Measurements from ENCODE around the gene WFDC1.

GRCh38 chr16:84354306-84354705 is 59.6 kb downstream of the WFDC1 start:
- no peak for TF ChIP-seq YY1 (IDR thresholded peaks at IDR 0.05; ENCODE audit: insufficient read depth, insufficient read length)
- TF ChIP-seq ZNF274 (IDR thresholded peaks at IDR 0.05; ENCODE audit: low read depth, low read length), result no peak

All from NT2/D1 (cell line).